ENCODE measurements around the gene PLIN4. TPM values are rescaled to one million over a fixed set of nuclear protein-coding genes. Genes with fewer than 3 reads are reported as not detected.

PLIN4 gene
- total and polyA plus RNA-seq, 10 of the 15 experiments (the other 5 are each of a cell fraction or from before 2014, with no cell fraction given): 0.01 to 0.11 (median 0.05) TPM; not detected in 2

GRCh38 chr19:4496304-4496703 is 22.0 kb downstream of the PLIN4 start (continued):
- no peak for TF ChIP-seq NKRF (conservative IDR thresholded peaks at IDR 0.05)
- no peak for TF ChIP-seq USF2 (IDR thresholded peaks at IDR 0.05; ENCODE audit: borderline replicate concordance, low read depth, low read length)
- no peak for TF ChIP-seq PAX8 (IDR thresholded peaks at IDR 0.05)
- TF ChIP-seq RUNX3 (IDR thresholded peaks at IDR 0.05; ENCODE audit: low read length): no peak
- TF ChIP-seq, protein P1, sequence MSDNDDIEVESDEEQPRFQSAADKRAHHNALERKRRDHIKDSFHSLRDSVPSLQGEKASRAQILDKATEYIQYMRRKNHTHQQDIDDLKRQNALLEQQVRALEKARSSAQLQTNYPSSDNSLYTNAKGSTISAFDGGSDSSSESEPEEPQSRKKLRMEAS (IDR thresholded peaks at IDR 0.05; ENCODE audit: low read depth, low read length): no peak
- TF ChIP-seq CUX1 (IDR thresholded peaks at IDR 0.05; ENCODE audit: insufficient replicate concordance, low read depth, low read length): no peak
- no peak for TF ChIP-seq EGR1 (IDR thresholded peaks at IDR 0.05; ENCODE audit: borderline replicate concordance in 1 of 2, low read depth in 2 of 2, low read length in 2 of 2)
- no peak for TF ChIP-seq HDGF (IDR thresholded peaks at IDR 0.05)
- no peak for TF ChIP-seq MTA2 (IDR thresholded peaks at IDR 0.05; ENCODE audit: low read depth)
- TF ChIP-seq, protein P2, sequence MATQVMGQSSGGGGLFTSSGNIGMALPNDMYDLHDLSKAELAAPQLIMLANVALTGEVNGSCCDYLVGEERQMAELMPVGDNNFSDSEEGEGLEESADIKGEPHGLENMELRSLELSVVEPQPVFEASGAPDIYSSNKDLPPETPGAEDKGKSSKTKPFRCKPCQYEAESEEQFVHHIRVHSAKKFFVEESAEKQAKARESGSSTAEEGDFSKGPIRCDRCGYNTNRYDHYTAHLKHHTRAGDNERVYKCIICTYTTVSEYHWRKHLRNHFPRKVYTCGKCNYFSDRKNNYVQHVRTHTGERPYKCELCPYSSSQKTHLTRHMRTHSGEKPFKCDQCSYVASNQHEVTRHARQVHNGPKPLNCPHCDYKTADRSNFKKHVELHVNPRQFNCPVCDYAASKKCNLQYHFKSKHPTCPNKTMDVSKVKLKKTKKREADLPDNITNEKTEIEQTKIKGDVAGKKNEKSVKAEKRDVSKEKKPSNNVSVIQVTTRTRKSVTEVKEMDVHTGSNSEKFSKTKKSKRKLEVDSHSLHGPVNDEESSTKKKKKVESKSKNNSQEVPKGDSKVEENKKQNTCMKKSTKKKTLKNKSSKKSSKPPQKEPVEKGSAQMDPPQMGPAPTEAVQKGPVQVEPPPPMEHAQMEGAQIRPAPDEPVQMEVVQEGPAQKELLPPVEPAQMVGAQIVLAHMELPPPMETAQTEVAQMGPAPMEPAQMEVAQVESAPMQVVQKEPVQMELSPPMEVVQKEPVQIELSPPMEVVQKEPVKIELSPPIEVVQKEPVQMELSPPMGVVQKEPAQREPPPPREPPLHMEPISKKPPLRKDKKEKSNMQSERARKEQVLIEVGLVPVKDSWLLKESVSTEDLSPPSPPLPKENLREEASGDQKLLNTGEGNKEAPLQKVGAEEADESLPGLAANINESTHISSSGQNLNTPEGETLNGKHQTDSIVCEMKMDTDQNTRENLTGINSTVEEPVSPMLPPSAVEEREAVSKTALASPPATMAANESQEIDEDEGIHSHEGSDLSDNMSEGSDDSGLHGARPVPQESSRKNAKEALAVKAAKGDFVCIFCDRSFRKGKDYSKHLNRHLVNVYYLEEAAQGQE (IDR thresholded peaks at IDR 0.05; ENCODE audit: low read depth, low read length): no peak
